HAP-1 (cell line): Measurements from ENCODE around the gene MYL11.

ENCODE experiments used
- DNase-seq, 2 experiments: peaks; one replicate each; pipeline ENCODE4 v3.0.0-alpha.2; 2016 to 2020; ENCODE audit warnings: low spot score in 2 of 2
- H3K27me3 ChIP-seq: fragments of 250-450 bp; sonication (Bioruptor Pico); 2 replicates; pipeline ENCODE4 v1.5.1; 2020; ENCODE audit warnings: low read depth, mild to moderate bottlenecking, moderate library complexity
- H3K36me3 ChIP-seq: fragments of 250-450 bp; sonication (Bioruptor Pico); replicated peaks from 2 replicates; pipeline ENCODE4 v1.5.1; 2020; ENCODE audit warnings: mild to moderate bottlenecking
- H3K4me1 ChIP-seq: fragments of 250-450 bp; sonication (Bioruptor Pico); 2 replicates; pipeline ENCODE4 v1.5.1; 2020; ENCODE audit warnings: mild to moderate bottlenecking
- H3K4me3 ChIP-seq: fragments of 250-450 bp; sonication (Bioruptor Pico); 2 replicates; pipeline ENCODE4 v1.5.1; 2020; ENCODE audit warnings: mild to moderate bottlenecking, moderate library complexity
- H3K9me3 ChIP-seq: fragments of 250-450 bp; sonication (Bioruptor Pico); 2 replicates; pipeline ENCODE4 v1.5.1; 2020; ENCODE audit warnings: mild to moderate bottlenecking, moderate library complexity
- in situ Hi-C: fragments of 300-500 bp; cut with MboI; formaldehyde crosslinking; loops from 3 replicates; pipeline ENCODE4 v1.14.3; 2020; ENCODE audit warnings: low sequenced_read_pairs, inconsistent platforms, mixed read lengths

The MYL11 gene

DNA sequence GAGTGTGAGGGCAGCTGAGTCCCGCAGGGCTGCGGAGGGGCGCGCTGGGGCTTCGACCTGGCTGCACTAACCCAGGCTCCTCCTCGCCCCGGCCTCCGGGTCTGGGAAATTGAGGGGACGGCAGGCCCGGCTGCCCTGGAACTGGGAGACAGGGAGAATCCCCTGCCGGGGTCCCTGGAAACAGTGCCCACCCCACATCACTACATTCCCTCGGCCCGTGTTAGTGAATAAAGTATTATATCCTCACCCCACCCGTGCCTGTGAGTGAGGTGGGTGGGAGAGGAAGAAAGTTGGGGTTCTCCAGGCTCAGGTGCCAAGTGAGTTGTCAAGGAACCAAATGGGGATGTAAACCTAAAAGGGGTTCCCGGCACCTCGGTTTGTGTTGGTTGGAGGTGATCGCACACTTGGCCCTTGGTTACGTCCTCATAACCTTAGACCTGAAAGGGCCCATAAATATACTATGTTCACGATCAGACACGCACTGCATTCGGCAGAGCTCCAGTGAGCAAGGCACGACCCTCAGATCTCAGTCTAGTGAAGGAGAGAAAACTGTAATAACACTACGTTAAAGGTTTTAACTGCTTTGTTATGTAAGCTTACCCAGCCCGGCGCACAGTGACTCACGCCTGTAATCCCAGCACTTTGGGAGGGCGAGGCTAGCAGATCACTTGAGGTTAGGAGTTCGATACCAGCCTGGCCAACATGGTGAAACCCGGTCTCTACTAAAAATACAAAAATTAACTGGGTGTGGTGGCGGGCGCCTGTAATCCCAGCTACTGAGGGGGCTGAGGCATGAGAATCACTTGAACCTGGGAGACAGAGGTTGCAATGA is 44.0 kb downstream of the MYL11 start:
- no peaks in the 10 kb centered on the region for H3K27me3 ChIP-seq
- peak overlapping the region; percentile 38 for H3K4me3 ChIP-seq
- peaks cover 47% of the 10 kb centered on the region for H3K36me3 ChIP-seq
- H3K9me3 ChIP-seq, result no peaks in the 10 kb centered on the region
- H3K4me1 ChIP-seq, result peaks cover 13% of the 10 kb centered on the region
- in situ Hi-C loops, result no loop called here
- DNase-seq, result peak in 1 of 2 experiments; percentile 56

DNA sequence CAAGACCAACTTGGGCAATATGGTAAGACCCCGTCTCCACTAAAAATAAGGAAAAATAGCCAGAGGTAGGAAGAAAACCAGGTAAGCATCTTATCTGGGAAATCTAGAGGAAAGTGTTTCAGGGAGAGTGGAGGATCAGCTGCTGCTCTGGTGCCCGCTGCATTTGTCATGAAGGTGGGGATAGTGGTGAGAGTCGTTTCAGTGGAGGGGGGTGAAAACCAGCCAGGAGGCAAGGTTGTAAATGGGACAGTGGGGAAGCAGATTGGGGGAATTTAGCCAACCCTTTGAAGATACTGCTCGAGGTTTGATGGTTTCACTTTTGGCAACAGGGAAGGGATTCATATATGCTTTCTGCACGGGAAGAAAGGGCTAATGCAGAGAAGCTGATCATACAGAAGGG is 46.4 kb downstream of the MYL11 start:
- Histone ChIP-seq H3K9me3 (no peaks in the 10 kb centered on the region), H3K4me1 (peaks cover 13% of the 10 kb centered on the region), H3K36me3 (peaks cover 64% of the 10 kb centered on the region), H3K27me3 (no peaks in the 10 kb centered on the region), H3K4me3 (no peak overlapping the region)
- no peak for DNase-seq
- in situ Hi-C loops, result no loop called here
